COR-L47 (cell line): ENCODE results near the gene KDM4C.
A peak's percentile ranks its signal among the peaks of the same experiment; 100 is the strongest.

Experiments used
- DNase-seq: peaks from one replicate; lab custom pipeline; 2025; lab: John Stamatoyannopoulos, UW

Gene KDM4C

GRCh38 chr9:6869081-6869948 is 111.5 kb downstream of the KDM4C start:
- no peak for DNase-seq

- no peak for DNase-seq
Observed at GRCh38 chr9:6870149-6870548, 112.4 kb downstream of the KDM4C start.

- DNase-seq: no peak
Observed at GRCh38 chr9:6870650-6871477, 113.1 kb downstream of the KDM4C start.

GRCh38 chr9:6873857-6874256 is 116.1 kb downstream of the KDM4C start:
- DNase-seq: no peak

GRCh38 chr9:6876195-6876894 is 118.6 kb downstream of the KDM4C start:
- DNase-seq: no peak

DNA sequence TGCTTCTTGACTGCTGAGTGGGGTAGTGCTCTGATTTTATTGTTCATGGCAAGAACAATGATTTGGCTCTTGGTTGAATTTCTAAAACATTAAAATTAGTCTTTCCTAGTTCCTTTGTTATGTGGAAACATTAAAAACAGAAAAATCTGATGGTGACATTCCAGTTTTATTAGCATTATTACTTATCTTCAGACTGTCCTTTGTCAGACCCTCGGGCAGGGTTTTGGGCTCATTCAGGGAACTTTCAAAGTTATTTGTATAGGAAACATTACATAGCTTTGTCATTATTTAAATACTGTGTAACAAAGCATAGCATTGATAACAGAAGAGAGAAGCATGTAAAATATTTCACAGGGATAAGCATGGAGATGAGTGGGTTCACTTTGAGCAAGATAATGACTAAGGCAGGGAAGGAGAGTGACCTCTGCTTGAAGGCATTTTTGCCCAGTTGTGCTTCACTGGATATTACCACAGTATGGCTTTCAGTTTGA is 119.9 kb downstream of the KDM4C start:
- DNase-seq: no peak

- no peak for DNase-seq
Observed at GRCh38 chr9:6880626-6881025, 122.9 kb downstream of the KDM4C start.

GRCh38 chr9:6884101-6884500 is 126.3 kb downstream of the KDM4C start:
- DNase-seq: peak; percentile 10

DNA sequence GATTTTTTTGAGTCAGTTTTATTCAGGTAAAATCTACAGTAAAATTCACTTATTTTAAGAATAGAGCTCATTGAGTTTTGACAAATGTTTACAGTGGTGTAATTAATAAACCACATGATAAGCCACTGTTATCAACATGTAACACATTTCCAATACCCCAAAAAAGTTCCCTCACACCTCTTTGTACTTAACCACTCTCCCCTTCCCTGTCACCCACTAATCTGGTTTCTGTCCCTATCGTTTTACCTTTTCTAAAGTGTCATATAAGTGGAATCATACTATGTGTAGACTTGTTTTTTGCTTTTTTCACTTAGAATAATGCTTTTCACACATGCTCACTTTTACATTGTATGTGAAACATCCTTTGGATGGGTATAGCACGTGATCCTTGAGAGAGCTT is 127.2 kb downstream of the KDM4C start:
- DNase-seq: no peak

DNA sequence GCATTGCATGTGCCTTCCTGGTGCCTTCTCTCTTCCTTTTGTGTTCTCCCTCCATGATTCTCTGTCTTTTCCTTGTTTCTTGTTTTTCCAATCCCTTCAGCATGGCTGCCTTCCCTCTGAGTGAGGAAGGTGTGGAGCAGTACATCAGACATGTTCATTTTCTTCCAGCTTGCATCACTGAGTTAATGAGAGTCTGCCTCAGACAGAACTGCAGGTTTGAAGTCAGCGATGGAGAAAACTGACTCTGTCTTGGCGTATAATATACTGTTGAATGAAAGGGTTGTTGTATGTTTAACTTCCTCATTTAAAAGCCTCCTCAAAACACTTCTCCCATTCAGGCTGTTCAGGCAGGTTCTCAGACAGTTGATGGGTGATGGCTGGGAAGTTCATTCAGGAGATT is 129.3 kb downstream of the KDM4C start:
- no peak for DNase-seq

DNA sequence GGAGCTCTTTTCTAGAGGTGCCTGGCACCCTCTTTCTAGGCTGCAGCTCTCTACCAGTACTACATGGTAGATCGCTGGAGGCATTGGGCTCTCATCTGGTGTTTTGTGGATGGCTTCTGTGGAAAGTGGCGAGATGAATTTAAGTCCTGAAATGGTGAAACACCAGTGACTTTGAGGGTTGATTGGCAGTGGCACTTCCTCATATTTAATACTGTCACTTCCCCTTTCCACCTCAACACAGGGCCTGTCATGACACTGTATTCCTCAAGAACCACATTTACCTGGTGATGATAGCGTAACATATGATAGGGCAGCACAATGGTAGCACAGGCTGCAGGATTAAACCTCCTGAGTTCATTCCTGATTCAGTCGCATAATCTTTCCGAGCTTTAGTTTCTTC is 132.1 kb downstream of the KDM4C start:
- no peak for DNase-seq

DNA sequence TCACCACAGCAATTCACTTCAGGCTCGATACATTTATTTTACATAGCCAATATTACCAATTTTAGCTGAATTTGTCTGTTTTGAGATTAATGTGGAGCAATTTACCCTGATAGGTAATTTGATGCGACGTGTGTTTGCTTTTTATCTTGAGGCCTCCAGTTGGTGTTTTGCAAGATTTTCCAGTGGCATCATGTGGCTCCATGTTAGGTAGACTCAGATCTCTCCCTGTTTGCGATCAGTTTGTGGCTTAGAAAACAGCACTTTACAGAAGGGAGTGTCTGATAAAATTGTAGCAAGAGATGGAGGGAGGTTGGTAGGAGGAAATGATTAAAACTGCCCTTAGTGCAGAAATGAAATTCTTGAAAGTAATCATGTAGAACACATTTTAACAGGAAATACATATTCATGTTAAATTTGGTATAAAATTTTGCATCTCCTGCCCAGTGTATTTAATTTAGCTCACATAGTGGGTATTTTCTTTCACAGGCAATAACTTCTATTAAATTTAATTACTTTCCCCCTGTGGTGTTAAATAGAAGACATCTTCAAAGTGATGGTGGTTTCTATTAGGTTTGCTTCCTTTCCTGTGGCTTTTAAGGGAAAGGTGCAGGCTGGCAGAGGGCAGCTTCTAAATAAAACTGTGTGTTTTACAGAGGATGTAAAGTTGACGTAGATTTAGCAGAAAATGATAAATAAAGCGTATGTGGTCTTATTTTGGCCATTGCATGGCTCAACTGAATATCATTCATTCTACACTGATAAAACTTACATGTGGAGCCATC is 135.8 kb downstream of the KDM4C start:
- DNase-seq: no peak

- no peak for DNase-seq
Observed at GRCh38 chr9:6894135-6894534, 136.4 kb downstream of the KDM4C start.

DNA sequence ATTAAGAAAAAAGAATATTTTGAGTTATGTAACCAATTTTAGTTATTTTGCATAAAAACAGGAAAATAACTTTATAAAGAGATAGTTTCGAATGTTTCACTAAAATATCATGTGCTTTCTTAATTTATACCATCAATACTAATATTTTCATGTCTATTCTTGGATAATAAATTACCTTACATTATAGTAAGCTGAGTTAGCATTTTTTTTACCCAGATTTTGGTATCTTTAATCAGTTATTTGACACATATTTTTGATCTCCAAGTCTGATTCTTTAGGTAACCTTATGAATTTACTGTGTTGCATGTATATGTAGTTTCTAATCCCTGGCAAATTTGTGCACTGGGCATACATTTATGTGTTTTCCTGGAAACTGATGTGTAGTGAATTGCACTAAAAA is 138.0 kb downstream of the KDM4C start:
- DNase-seq: no peak

DNA sequence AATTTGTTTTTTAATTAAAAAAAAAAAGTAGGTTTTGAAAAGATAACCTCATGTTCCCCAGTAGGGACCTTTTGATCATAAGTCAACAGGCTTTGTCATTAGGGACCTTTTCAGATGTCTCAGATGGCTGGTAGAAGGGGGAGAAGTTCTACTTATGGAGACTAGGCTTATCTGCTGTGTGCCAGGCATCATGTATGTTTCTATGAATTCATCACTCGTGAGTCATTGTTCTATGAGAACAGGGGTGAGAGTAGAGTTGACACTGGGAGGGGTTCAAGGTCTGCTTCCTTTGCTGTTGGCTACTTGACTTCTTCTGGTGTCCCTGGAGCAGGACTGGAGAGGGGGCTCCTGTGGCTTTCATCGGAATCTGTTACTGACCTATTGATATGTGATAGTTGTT is 138.8 kb downstream of the KDM4C start:
- DNase-seq: no peak

DNA sequence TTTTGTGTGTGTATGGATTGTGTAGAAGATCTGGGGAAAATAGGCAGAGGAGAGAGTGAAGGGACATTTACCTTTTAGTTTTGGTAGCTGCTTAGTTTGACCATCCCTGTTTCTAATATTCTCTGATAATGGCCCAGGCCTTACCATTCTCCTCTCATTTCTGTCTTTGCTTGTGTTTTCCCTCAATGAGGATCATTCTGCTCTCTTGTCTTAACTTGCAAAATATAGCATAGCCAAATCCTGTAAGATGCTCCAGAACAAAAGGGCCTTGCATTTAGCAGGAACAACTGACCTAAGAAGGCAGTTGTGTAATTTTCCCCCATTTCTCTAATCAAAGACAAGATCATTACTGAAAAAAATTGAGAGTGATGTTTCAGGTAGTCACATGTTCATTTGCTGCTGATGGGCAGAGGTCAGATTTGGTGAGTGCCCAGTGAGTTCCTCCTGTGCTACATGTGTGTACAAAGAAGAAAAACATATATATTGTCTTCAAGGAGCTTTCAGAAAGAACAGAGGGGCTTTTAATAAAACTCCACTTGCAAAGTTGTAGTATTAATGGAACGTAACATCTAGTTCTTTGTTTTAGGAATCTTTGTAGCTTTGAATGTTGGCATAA is 139.5 kb downstream of the KDM4C start:
- no peak for DNase-seq

DNA sequence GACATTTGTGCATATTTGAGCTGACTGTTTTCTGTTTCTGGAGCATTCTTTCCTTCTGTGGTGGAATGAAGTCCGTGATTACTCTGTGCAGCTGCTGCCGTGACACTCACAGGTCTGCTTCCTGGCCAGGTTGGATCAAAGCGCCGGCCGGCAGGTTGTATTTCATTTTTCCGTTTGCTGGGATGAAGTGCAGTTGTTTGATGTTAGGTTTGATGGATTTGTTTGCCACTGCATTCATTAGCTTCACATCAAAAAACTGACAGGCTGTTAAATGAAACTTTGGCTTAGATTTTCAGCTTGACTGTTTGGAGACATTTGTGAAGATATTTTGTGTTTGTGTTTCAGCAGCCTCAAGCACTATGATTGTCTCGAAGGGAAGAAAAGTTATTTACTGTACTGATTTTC is 140.1 kb downstream of the KDM4C start:
- DNase-seq: no peak

- DNase-seq: no peak
Observed at GRCh38 chr9:6899274-6899673, 141.5 kb downstream of the KDM4C start.

DNA sequence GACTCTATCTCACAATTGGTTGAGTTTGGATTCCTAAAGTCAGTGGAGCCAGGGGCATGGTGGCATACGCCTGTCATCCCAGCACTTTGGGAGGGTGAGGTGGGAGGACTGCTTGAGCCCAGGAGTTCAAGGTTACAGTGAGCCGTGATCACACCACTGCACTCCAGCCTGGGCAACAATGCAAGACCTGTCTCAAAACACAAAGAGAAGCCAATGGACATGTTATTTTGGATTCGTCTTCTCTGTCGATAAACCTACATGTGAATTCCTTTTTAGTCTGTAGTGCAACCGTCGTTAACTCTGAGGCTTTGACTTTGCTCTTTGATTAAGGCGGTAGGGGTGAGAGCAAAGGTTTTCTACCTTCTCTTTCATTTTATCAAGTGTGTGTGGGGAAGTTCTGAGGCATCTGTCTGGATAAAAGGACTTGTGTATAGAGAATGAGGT is 142.7 kb downstream of the KDM4C start:
- DNase-seq: no peak

DNA sequence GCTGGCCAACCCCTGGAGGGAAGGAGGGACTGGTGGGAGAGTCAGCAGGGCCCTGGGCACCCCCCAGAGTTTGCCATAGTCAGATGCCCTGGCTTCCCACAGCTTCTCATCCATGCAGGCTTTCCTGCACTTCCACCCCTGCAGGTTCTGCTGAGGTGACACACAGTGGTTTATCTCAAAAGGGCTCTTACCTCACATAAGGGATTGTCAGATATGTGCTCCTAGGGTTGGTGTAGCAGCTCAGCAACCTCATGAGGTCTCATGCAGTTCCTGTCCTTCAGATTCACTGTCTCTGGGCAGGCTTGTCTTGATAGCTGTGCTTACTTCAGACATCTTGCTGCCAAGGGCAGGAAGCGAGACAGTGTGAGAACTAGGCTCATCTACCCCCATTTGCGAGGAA is 143.4 kb downstream of the KDM4C start:
- no peak for DNase-seq

GRCh38 chr9:6902423-6902822 is 144.7 kb downstream of the KDM4C start:
- DNase-seq: no peak
